GM19035 (cell line): ENCODE results near the gene CFDP1.

Experiments
- ATAC-seq: cut with Tn5 transposase; IDR thresholded peaks from one replicate; pipeline ENCODE4 v1.9.1; 2021; ENCODE audit not compliant: unreplicated experiment

The CFDP1 gene

DNA sequence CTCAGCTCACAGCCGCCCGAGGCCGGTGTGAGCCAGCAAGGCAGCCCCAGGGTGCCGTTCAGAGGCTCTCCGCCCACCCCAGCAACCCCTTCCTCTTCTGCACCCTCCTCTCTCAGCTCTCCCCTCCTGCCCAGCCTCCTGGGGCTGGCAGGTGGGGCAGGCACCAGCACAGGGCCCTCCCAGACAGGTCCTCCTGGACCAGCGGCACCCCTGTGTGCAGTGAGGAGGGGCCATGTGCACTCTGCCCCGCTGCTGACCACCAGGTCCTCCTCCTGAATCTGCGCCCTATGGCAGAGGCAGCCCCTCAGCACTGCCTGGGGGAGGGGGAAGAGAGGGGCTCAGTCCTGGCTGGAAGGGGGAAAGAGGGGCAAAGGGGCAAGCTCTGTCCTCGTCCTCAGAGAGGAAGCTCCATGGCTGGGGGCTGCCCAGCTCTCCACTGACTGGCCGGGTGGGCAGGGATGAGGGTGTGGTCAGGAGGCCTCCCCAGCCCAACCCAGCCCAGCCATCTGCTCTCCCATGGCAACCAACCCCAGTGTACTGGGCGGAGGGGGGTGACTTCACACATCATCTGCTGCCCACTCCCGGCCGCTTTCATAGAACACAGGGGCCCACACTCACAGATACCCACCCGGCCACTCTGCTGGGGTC lies 176.5 kb downstream of the CFDP1 start:
- ATAC-seq = no peak

DNA sequence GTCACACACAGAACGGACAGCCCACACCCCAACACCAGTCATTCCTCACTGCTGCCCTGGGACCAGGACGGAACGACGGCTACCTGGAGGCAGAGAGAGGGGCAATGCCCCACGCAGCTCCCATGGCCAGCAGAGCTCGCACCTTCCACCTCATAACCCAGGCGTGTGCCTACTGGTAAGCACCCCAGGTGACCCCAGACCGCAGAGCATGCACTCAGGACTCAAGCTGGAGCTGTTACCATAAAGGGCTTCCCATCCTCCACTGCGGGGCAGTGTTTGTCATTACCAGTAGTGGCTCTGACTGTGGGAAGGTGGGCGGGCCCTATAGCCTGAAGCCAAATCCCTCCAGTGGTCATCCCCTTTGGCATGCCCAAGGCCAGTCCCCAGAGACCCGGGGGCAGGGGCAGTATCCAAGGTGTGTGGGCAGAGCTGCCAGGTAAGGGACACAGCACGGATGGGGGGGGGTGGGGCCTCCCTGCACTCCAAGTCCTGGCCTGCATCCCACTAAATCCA lies 177.2 kb downstream of the CFDP1 start:
- ATAC-seq = no peak

DNA sequence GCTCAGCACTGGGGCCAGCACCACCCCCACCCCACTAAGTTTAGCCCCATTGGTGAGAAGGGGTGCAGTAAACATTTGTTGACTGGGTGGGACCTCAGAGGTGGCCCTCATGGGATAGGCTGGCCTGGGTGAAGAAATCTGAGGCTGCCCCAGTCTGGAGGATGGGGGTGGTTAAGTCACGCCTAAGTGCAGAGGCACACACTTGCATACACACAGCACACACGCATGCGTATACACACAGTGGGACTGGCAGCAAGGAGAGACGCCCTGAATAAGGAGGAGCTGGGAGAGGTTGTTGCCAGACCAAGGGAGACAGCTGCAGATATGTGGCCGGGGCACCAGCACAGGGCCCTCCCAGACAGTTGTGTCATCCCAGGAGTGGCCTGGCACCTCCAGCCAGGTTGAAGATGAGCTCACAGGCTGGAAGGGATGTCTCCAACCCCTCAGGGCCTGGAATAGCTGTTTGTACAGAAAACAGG lies 178.9 kb downstream of the CFDP1 start:
- no peak for ATAC-seq

DNA sequence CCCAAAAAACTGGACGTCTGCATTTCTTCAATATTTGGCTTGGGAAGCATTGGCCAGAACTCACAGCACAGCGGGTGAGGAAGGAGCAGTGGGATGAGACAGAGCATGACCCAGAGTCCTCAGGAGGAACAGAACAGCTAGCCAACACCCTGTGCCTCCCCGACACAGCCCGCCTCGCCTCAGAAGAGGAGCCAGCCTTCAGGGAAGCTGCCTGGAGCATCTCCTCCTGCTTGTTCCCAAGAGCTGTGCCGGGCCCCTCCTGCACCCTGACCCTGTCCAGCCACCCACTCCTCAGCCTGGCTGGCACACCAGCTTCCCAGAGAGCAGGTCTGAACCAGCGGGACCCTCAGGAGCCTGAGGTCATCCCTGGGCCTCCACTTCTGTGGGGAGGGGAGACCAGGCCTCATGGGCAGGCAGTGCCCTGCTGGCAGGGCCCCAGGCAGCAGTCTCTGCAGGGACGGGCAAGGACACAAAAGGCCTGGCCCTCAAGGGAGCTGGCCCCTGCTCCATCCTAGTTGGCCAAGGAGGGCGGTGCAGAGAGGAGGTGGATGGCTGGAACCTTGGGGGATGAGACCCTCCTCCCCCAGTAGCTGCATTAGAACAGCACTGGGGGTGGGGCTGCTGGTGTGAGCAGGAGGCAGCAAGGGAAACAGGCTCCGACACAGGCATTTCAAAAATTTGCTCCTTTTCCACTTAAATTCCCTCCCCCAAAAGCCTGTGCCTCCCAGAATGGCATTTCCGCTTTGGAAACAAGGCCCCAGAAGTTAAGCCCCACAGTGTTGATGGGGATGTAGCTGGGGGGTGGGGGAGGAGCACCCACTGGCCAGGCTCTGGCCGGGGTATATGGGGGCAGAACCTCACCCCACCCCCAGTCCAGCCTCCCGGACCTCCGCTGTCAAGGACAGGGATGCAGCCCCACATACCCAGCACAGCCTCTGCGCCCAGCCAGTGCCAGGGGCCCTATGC lies 180.1 kb downstream of the CFDP1 start:
- ATAC-seq = no peak

DNA sequence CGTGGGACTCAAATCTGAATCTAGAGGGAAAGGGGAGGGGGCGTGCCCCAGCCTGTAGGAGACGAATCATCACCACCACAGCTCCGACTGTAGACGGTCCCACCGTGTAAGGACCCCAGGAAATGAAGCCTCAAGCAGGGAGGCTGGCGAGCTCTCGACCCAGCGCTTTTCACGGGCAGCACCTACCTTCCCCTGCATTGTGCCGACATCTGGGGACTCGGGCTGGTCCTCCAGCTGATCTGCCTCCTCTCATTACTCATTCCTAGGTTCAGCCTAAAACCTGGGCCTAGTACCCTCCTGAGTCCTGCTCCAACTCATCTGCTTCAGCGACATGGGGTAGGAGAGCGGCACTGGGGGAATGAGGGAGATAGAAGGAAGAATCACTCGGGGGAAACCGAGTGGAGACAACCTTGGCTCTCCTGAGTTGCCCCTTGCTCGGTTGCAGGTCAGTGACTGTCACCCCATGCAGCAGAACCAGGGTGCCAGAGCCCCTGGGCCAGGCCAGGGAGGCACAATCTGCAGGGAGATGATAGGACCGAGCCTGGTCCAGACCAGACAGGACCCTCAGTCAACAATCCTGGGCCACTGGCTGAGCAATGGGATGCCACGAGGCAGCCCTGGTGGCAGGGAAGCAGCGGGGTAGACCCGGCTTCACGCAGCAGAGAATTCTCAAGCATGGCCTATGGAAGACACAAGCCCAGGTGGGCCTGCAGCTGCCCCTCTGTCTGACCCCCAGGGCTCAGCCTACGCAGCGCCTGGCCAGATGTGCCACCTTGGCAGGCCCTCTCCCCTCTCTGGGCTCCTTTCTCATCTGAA lies 181.0 kb downstream of the CFDP1 start:
- no peak for ATAC-seq

DNA sequence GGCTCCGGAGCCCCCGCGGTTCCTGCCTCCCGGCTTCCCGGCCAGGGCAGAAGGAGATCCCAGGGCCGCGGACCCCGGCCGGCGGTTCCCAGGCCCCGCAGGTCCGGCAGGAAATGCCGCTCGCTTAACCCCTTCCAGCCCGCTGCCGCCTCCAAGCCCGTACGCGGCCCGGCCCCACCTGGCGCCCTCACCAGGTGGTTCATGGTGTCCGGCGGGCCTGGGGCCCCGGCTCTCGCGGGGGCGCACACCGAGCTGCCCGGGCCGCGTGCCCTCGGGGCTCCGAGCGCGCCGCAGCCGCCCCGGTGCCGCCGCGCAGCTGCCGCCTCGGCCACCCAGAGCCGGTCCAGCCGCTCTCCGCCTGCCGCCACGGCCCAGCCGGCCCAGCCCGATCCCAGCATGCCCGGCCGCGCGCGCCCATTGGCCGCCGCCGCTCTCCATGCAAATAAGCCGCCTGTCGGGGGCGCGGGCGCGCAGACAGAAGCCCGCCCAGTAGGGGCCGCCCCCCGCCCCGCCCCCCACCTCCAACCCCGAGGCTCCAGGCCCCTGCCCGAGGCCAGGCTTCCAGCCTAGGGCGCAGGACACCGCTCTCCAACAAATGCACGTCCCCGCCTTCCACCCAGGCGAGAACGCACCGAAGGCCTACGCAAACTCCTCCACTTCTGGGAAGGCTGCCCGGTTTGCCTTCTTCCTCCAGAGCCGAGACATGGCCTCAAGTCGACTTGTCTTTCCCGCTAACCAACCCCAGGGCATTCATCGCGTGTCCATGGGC lies 181.8 kb downstream of the CFDP1 start, which contains the start of gene BCAR1:
Gene BCAR1, minus strand, starts transcription at position 345 of the 769 bp plus-strand sequence. Its CDS starts 142 bp downstream, at position 203.
- peak; percentile 75 for ATAC-seq

DNA sequence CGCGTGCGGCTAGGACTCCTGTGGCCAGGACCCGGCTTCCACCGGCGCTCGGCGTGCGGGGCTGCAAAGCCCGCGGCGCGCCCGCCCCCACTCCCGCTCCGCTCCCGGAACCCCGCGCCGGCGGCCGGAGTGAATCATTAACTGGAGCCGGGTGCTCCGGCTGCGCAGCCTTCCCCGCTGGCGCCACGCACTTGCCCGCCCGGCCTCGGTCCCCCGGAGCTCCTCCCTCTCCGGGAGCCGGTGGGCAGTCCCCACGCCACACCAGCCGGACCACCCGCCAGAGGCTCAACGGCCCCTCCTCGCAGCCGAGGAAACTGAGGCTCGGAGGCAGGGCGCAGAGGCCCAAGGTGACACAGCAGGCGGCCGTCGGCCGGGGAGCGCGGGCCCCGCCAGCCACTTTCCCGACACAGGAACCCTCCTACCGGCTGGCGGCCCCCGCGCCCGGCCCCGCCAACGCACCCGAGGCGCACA lies 182.5 kb downstream of the CFDP1 start:
- ATAC-seq = peak; percentile 22

DNA sequence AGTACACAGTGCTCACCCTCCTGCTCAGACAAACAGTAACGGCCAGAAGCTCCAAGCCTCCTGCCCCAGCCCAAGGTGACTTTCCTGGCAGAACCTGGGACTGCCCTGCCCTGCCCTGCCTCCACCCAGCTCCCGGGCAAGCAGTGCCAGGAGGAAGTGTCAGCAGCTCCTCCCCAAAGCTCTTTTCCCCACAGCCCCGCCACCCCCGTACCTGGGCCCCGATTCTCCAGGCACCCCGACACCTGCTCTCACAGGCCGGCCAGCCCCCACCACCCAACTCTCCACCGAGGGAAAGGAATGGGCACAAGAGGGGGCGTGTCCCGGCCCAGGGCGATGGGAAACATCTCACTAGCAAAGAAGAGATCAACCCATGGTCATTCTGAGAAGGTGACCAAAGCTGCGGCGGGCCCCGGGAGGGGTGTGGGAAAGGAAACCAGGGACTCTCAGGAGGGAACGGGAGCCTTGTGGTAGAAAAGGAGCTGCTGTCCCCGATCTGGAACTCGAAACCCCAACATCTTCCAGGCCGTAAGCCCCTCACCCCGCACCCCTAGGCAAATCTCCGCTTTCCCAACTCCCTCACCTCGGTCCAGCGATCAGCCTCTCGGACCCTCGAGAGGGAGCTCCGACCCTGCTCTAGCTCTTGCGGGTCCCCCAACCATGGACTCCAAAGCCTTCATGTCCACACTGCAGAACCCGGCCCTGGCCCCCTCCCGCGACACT lies 183.1 kb downstream of the CFDP1 start:
- no peak for ATAC-seq

DNA sequence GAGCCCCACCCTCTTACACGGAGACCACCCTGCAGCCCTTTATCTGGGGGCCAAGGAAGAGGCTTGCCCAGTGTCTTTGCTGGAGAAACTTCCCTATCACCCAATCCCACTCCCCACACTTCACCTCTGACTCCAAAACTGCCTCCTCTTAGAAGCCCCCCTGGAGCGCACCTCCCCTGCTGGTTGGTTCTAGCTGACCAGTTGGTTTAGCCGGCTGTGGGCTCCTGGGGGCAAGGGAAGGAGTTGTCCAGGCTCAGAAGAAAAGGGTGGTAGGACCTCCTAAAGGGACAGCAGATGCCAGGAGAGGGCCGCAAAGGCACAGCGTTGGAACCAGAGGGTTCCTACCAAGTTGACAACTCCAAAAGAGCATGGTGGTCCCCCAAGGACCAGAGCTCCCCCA lies 183.9 kb downstream of the CFDP1 start:
- ATAC-seq = no peak

DNA sequence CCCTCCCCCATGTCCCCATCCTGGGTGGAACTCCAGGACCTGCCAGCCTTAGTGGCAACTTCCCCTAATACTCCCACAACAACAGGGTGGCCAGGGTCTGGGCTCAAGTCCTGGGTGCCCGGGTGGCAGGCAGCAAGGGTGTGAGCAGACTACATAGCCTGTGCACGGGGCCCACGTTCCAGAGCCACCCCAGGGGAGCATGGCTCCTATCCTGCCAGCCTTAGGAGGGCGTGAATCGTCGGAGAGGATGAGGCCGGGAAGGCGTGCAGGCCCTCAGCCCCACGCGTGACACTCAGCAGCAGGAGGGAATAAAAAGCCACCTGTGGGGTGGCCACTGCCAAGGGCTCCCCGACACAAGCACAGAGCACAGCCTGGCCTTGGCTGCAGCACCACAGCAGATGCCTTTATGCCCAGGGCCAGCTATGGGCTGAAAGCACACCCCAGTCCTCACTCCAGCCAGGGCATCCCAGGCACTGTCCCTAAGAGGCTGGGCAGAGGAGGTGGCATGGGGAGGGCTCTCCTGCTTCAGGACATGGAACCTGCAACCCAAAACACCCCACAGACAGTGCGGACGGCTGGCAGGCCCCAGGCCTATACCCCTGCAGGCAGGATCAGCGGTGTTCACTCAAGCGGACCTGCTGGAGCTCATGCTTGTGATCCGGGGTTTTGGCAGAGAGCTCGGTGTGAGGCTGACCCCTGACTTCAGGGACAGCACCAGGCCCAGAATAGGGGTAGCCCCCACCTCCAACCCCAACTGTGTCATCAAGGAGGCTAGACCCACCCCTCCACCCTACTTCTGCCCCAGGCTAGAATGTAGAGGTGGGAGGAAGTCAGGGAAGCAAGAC lies 184.5 kb downstream of the CFDP1 start:
- no peak for ATAC-seq

DNA sequence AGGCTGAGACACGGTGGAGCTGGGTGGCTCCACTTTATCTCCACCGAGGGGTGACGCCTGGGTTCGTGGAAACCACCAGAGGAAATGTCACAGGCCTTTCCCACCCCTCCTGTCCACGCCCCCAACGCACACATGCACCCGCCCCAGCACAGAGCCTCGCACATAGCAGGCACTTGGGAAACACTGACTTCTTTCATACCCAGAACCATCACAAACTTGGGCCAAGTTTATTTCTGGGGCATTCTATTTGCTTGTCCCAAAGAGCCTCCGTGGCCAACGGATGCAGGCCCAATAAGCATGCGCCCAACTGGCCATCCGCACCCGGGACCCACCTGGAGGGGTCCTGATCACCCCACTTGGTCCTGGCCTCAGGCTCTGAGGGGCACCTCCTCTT lies 185.2 kb downstream of the CFDP1 start:
- no peak for ATAC-seq

DNA sequence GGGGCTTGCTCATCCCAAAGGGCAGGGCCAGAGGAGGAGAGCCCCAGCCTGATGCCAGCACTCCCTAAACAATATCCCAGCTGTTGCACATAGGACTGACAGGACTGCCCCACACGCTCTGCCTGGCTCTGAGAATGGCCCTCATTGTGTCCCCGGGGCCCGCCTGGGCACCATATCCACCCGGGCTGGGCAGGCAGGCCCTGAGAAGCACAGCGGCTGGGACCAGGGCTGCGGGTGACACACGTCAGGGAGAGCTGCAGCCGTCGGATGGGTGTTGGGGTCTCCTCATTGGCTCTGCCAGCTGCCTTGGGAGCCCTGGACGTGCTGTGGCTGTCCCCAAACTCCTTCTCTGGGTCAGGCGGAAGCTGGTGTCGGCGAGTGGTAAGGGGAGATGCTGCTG lies 186.1 kb downstream of the CFDP1 start:
- ATAC-seq = no peak

DNA sequence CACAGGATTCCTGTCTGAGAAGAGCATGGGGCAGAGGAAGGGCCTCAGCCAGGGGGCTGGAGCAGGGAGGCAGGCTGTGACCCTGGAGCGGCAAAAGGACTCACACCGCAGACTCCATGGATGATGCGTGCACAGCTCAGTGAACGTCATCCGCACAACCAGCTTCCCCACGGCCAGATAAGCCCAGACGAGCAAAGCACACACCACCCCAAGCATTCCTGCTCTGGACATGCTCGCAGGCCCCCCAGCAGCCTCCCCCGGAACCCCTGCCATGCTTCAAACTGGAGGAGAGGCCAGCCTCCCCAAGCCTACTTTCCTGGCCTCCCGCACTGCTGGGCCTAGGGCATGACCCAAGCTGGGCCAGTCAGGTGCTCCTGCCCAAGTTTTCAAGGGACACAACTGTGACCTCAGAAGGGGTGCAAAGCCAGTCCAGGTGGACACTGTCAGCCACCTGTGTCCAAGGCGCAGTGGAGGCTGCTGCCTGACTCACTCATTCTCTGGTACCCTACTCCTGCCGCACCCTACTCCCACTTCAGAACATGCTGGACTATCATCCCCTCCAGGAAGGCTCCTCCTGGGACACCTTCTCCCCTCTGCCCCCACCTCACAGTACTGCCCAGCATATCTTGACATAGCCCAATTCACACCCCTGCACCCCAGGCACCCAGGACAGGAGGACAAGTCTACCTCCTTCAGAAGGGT lies 186.6 kb downstream of the CFDP1 start:
- no peak for ATAC-seq

DNA sequence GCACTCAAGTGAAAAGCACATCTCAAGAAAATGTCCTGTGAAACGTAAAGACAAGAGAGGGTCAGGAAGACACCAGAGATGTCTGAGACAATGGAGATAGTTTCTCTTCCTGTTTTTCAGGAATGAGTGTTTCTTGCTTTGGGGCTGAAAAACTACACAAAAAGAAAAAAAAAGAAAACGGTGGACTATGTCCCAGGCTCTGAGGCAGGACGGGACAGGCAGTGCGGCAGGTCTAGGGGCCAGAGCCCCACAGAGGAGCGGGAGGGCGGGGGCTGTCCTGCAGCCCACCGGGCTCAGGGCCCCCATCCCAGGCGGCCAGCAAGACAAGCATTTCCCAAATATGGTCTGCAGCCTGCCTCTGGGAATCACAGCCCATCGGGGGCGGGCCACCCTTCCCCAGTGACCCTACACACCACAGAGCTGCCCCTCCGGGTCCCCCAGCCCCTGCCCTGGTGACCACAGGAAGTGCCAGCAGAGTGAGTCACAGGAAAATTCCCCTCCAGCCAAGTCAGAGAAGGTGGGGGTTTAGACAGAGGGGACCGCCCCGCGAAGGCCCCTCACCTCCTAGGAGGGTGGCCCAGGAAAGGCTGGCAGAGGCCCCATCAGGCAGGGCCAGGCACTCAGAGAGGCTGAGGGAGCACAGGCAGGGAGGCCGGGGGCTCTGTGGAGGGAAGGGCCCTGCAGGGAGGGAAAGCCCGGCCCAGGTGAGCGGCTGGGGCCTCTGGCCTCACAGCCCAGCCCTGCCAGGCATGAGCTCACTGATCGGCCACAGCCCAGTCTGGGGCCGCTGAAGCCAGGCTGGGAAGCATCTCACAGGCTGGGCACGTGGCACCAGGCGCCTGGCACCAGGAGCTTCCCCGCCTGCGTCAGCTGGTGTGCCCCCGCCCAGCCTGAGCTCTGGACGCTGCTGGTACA lies 188.2 kb downstream of the CFDP1 start:
- no peak for ATAC-seq

DNA sequence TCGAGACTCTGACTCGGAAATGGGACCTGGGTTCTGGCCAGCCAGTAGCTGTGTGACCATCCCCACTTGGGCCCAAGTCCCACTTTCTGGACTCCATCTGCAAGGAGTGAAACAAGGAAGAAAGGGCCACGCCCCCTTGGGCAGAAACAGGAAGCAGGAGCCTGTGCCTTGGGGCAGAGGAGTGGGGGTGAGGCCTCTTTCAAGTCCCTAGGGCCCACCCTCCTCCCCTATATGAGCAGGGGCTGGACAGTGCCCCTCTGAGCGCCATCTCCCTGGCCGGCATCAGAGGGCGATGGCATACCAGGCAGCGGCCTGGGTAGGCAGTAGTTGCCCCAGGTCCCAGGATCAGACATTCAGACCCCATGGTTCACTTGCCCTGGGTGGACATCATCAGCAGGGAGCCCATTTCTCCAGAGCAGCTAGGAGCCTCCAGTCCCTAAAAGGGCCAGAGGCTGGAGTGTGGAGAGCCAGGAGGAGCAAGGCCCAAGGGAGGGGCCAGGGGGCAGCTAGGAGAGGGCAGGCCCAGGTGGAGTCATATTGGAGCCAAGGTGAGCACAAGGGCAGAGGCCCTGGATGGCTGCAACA lies 189.0 kb downstream of the CFDP1 start:
- no peak for ATAC-seq
